ENCODE results near the gene ALDH8A1.

The ALDH8A1 gene

GRCh38 chr6:134949927-134950326 is at the start of gene ALDH8A1:
ALDH8A1 (minus strand) TSS chr6:134950101; CDS start chr6:134950053, 48 bp downstream.
- no peak for DNase-seq (ENCODE audit: extremely low read depth, insufficient read length)
- H3K27me3 ChIP-seq (replicated peaks; ENCODE audit: control insufficient read depth, insufficient read depth, low read length), result no peaks in the 10 kb centered on the region
- H3K36me3 ChIP-seq (ENCODE audit: control insufficient read depth, insufficient read depth, low read length), result no peaks in the 10 kb centered on the region
- no peak within 1 kb of the TSS for H3K4me3 ChIP-seq (replicated peaks; ENCODE audit: low read depth, low read length)
- no peak for TF ChIP-seq CTCF (IDR thresholded peaks at IDR 0.05; ENCODE audit: insufficient read depth, low read length, poor library complexity, severe bottlenecking)

- H3K4me3 ChIP-seq (replicated peaks; ENCODE audit: low read depth, low read length), result no peak overlapping the region
- peaks cover 3% of the 10 kb centered on the region for H3K36me3 ChIP-seq (ENCODE audit: control insufficient read depth, insufficient read depth, low read length)
- no peak for TF ChIP-seq CTCF (IDR thresholded peaks at IDR 0.05; ENCODE audit: insufficient read depth, low read length, poor library complexity, severe bottlenecking)
- no peak for DNase-seq (ENCODE audit: extremely low read depth, insufficient read length)
- H3K27me3 ChIP-seq (replicated peaks; ENCODE audit: control insufficient read depth, insufficient read depth, low read length), result no peaks in the 10 kb centered on the region
These were observed 49.2 kb upstream of the ALDH8A1 start for GRCh38 chr6:134999107-134999506.

GRCh38 chr6:134997133-134997995 is 47.5 kb upstream of the ALDH8A1 start:
- DNase-seq (ENCODE audit: extremely low read depth, insufficient read length), result no peak
- no peaks in the 10 kb centered on the region for H3K27me3 ChIP-seq (replicated peaks; ENCODE audit: control insufficient read depth, insufficient read depth, low read length)
- no peak overlapping the region for H3K4me3 ChIP-seq (replicated peaks; ENCODE audit: low read depth, low read length)
- no peak for TF ChIP-seq CTCF (IDR thresholded peaks at IDR 0.05; ENCODE audit: insufficient read depth, low read length, poor library complexity, severe bottlenecking)
- peaks cover 3% of the 10 kb centered on the region for H3K36me3 ChIP-seq (ENCODE audit: control insufficient read depth, insufficient read depth, low read length)

- Histone ChIP-seq H3K27me3 (replicated peaks; ENCODE audit: control insufficient read depth, insufficient read depth, low read length) (no peaks in the 10 kb centered on the region), H3K36me3 (ENCODE audit: control insufficient read depth, insufficient read depth, low read length) (peaks cover 3% of the 10 kb centered on the region), H3K4me3 (replicated peaks; ENCODE audit: low read depth, low read length) (no peak overlapping the region)
- DNase-seq (ENCODE audit: extremely low read depth, insufficient read length), result no peak
- TF ChIP-seq CTCF (IDR thresholded peaks at IDR 0.05; ENCODE audit: insufficient read depth, low read length, poor library complexity, severe bottlenecking), result no peak
These were observed 45.6 kb upstream of the ALDH8A1 start for GRCh38 chr6:134995536-134995935.

GRCh38 chr6:134994431-134994830 is 44.5 kb upstream of the ALDH8A1 start:
- H3K4me3 ChIP-seq (replicated peaks; ENCODE audit: low read depth, low read length), result no peak overlapping the region
- H3K27me3 ChIP-seq (replicated peaks; ENCODE audit: control insufficient read depth, insufficient read depth, low read length), result no peaks in the 10 kb centered on the region
- no peak for TF ChIP-seq CTCF (IDR thresholded peaks at IDR 0.05; ENCODE audit: insufficient read depth, low read length, poor library complexity, severe bottlenecking)
- DNase-seq (ENCODE audit: extremely low read depth, insufficient read length), result no peak
- H3K36me3 ChIP-seq (ENCODE audit: control insufficient read depth, insufficient read depth, low read length), result peaks cover 3% of the 10 kb centered on the region

All from GM06990 (cell line).